ENCODE results near the gene TMEM95.

The TMEM95 gene

GRCh38 chr17:7398612-7399011 lies 43.7 kb downstream of the TMEM95 start:
- FAIRE-seq (no peak), DNase-seq (ENCODE audit: insufficient read length) (no peak)
- no peak for TF ChIP-seq POLR2AphosphoS5 (IDR thresholded peaks at IDR 0.05; ENCODE audit: low read depth, low read length)

GRCh38 chr17:7403043-7403726 lies 48.2 kb downstream of the TMEM95 start:
- TF ChIP-seq TAF1 (IDR thresholded peaks at IDR 0.05; ENCODE audit: borderline replicate concordance, low read depth, low read length) (no peak), POLR2AphosphoS5 (IDR thresholded peaks at IDR 0.05; ENCODE audit: low read depth, low read length) (no peak), POLR2A (IDR thresholded peaks at IDR 0.05; ENCODE audit: low read depth, low read length) (no peak)
- DNase-seq (ENCODE audit: insufficient read length) (no peak), FAIRE-seq (peak; percentile 66)

GRCh38 chr17:7403727-7403976 lies 48.7 kb downstream of the TMEM95 start:
- no peak for TF ChIP-seq POLR2A (IDR thresholded peaks at IDR 0.05; ENCODE audit: low read depth, low read length)
- TF ChIP-seq TAF1 (IDR thresholded peaks at IDR 0.05; ENCODE audit: borderline replicate concordance, low read depth, low read length), result no peak
- no peak for TF ChIP-seq POLR2AphosphoS5 (IDR thresholded peaks at IDR 0.05; ENCODE audit: low read depth, low read length)
- no peak for DNase-seq (ENCODE audit: insufficient read length)
- no peak for FAIRE-seq

- TF ChIP-seq POLR2A (IDR thresholded peaks at IDR 0.05; ENCODE audit: low read depth, low read length), result peak; percentile 94
- peak; percentile 91 for TF ChIP-seq POLR2AphosphoS5 (IDR thresholded peaks at IDR 0.05; ENCODE audit: low read depth, low read length)
- peak; percentile 82 for TF ChIP-seq TAF1 (IDR thresholded peaks at IDR 0.05; ENCODE audit: borderline replicate concordance, low read depth, low read length)
- FAIRE-seq (peak; percentile 99), DNase-seq (ENCODE audit: insufficient read length) (peak; percentile 95)
Observed at GRCh38 chr17:7403977-7404736, 49.2 kb downstream of the TMEM95 start, which contains the start of gene TMEM256. TMEM256 (minus strand) TSS chr17:7404097; CDS start chr17:7404084, 13 bp downstream.

GRCh38 chr17:7404737-7405349 lies 49.9 kb downstream of the TMEM95 start:
- peak; percentile 54 for DNase-seq (ENCODE audit: insufficient read length)
- FAIRE-seq, result no peak
- TF ChIP-seq POLR2A (IDR thresholded peaks at IDR 0.05; ENCODE audit: low read depth, low read length) (no peak), POLR2AphosphoS5 (IDR thresholded peaks at IDR 0.05; ENCODE audit: low read depth, low read length) (no peak), TAF1 (IDR thresholded peaks at IDR 0.05; ENCODE audit: borderline replicate concordance, low read depth, low read length) (no peak)

- no peak for FAIRE-seq
- DNase-seq (ENCODE audit: insufficient read length), result no peak
Observed at GRCh38 chr17:7405350-7406234, 50.6 kb downstream of the TMEM95 start.

GRCh38 chr17:7406235-7406825 lies 51.4 kb downstream of the TMEM95 start:
- no peak for FAIRE-seq
- no peak for DNase-seq (ENCODE audit: insufficient read length)
- TF ChIP-seq POLR2AphosphoS5 (IDR thresholded peaks at IDR 0.05; ENCODE audit: low read depth, low read length), result no peak
- no peak for TF ChIP-seq TAF1 (IDR thresholded peaks at IDR 0.05; ENCODE audit: borderline replicate concordance, low read depth, low read length)
- no peak for TF ChIP-seq POLR2A (IDR thresholded peaks at IDR 0.05; ENCODE audit: low read depth, low read length)

More at GRCh38 chr17:7405350-7406234, 50.6 kb downstream of the TMEM95 start:
- TF ChIP-seq POLR2A (IDR thresholded peaks at IDR 0.05; ENCODE audit: low read depth, low read length) (no peak), POLR2AphosphoS5 (IDR thresholded peaks at IDR 0.05; ENCODE audit: low read depth, low read length) (no peak), TAF1 (IDR thresholded peaks at IDR 0.05; ENCODE audit: borderline replicate concordance, low read depth, low read length) (no peak)

Measured in GM12892 (cell line).